Esophagus squamous epithelium (tissue), 4 donors: ENCODE measurements around the gene GBX1.

ENCODE experiments used
- CTCF ChIP-seq, 6 experiments: fragments of 450-650 bp in 4 of 6; fragments of 200-600 bp in 2 of 6; sonication (generic) in 2 of 6; IDR thresholded peaks; one replicate each; pipeline ENCODE4 v1.5.1; 2016 to 2019; ENCODE audit warnings: antibody characterized with exemption in 6 of 6, mild to moderate bottlenecking in 4 of 6, moderate library complexity in 4 of 6
- POLR2A ChIP-seq, 4 donors: fragments of 450-650 bp; IDR thresholded peaks; one replicate each; pipeline ENCODE4 v1.6.1; 2017; ENCODE audit warnings: antibody characterized with exemption in 4 of 4, mild to moderate bottlenecking in 4 of 4, moderate library complexity in 3 of 4

DNA sequence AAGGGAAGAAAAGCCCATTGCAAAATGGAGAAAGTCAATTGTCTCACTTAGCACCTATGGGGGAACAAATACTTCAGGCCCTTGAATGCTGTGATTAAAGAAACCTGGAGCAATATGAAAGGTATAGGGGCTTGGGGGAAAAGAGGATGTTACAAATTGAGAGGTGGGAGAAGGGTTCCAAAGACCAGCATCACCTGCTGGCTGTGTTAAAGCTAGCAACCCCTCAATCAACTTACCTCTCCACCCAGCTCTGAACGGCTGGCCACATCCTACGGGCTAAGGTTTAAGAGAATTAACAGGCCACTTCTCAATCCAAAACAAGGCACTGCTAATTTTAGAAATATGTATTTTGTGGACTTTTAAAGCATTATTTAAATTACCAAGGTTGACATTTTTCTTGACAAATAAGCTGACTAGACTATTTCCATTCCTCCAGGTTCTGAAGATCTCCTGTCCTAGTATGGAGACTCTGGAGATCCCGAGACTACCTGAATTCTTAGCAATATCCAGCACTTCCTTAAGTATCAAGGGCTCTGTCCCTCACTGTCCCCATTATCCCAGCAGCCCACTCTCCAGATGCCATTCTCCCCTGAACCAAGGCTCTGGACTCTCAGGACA lies 43.8 kb upstream of the GBX1 start:
- TF ChIP-seq CTCF (IDR thresholded peaks at IDR 0.05) (no peak), POLR2A (IDR thresholded peaks at IDR 0.05) (no peak)
